Measurements from ENCODE around the gene CFAP298.
"Not testable (repeated sequence)": the region's sequence is repeated elsewhere in the genome, so short reads cannot be mapped to it uniquely, and the experiment has no call there.

The CFAP298 gene

GRCh38 chr21:32569261-32570230 is 42.6 kb downstream of the CFAP298 start:
- peaks cover 11% of the 10 kb centered on the region for H3K9me3 Mint-ChIP-seq
- H3K4me3 Mint-ChIP-seq: peak overlapping the region; percentile 64
- CTCF ChIA-PET: interaction anchor here (0.6 to 4.4 kb wide), 13 partner anchors 9 to 173 kb away, joined by 3 to 56 read pairs (median 4); no protein-coding TSS in a partner anchor
- peaks cover 35% of the 10 kb centered on the region for H3K27me3 Mint-ChIP-seq
- H3K27ac Mint-ChIP-seq: peak overlapping the region; percentile 64
- no peaks in the 10 kb centered on the region for H3K36me3 Mint-ChIP-seq
- H3K4me1 Mint-ChIP-seq: peaks cover 14% of the 10 kb centered on the region
- DNase-seq: peak; percentile 87

- H3K4me1 Mint-ChIP-seq: peaks cover 14% of the 10 kb centered on the region
- CTCF ChIA-PET: interaction anchor here (2.3 to 4.4 kb wide), 2 partner anchors 153 to 164 kb away, joined by 12 to 56 read pairs; no protein-coding TSS in a partner anchor
- DNase-seq: no peak
- no peaks in the 10 kb centered on the region for H3K36me3 Mint-ChIP-seq
- H3K27me3 Mint-ChIP-seq: peaks cover 26% of the 10 kb centered on the region
- peaks cover 14% of the 10 kb centered on the region for H3K9me3 Mint-ChIP-seq
- no peak overlapping the region for H3K27ac Mint-ChIP-seq
- H3K4me3 Mint-ChIP-seq: no peak overlapping the region
These were observed 44.6 kb downstream of the CFAP298 start for GRCh38 chr21:32567626-32568025.

GRCh38 chr21:32566741-32567389 is 45.3 kb downstream of the CFAP298 start:
- H3K27me3 Mint-ChIP-seq: peaks cover 22% of the 10 kb centered on the region
- peaks cover 14% of the 10 kb centered on the region for H3K9me3 Mint-ChIP-seq
- H3K4me3 Mint-ChIP-seq: no peak overlapping the region
- DNase-seq: no peak
- no peaks in the 10 kb centered on the region for H3K36me3 Mint-ChIP-seq
- H3K27ac Mint-ChIP-seq: no peak overlapping the region
- peaks cover 14% of the 10 kb centered on the region for H3K4me1 Mint-ChIP-seq
- CTCF ChIA-PET: interaction anchor here (4.4 kb wide), 1 partner anchor 163 kb away, joined by 56 read pairs; no protein-coding TSS in a partner anchor

GRCh38 chr21:32565856-32566465 is 46.2 kb downstream of the CFAP298 start:
- Mint-ChIP-seq H3K4me1 (peaks cover 14% of the 10 kb centered on the region), H3K9me3 (peaks cover 14% of the 10 kb centered on the region), H3K36me3 (no peaks in the 10 kb centered on the region), H3K4me3 (no peak overlapping the region), H3K27me3 (peaks cover 22% of the 10 kb centered on the region), H3K27ac (no peak overlapping the region)
- DNase-seq: no peak
- CTCF ChIA-PET: no interaction called here

- Mint-ChIP-seq H3K27ac (no peak overlapping the region), H3K27me3 (peaks cover 17% of the 10 kb centered on the region), H3K4me1 (no peaks in the 10 kb centered on the region), H3K9me3 (peaks cover 14% of the 10 kb centered on the region), H3K36me3 (no peaks in the 10 kb centered on the region), H3K4me3 (no peak overlapping the region)
- DNase-seq: no peak
- CTCF ChIA-PET: no interaction called here
These were observed 49.3 kb downstream of the CFAP298 start for GRCh38 chr21:32562915-32563314.

- CTCF ChIA-PET: no interaction called here
- no peak overlapping the region for H3K27ac Mint-ChIP-seq
- H3K36me3 Mint-ChIP-seq: no peaks in the 10 kb centered on the region
- no peaks in the 10 kb centered on the region for H3K4me1 Mint-ChIP-seq
- H3K27me3 Mint-ChIP-seq: peaks cover 12% of the 10 kb centered on the region
- no peak overlapping the region for H3K4me3 Mint-ChIP-seq
- DNase-seq: no peak
- peaks cover 14% of the 10 kb centered on the region for H3K9me3 Mint-ChIP-seq
These were observed 49.8 kb downstream of the CFAP298 start for GRCh38 chr21:32562426-32562825.

- H3K27me3 Mint-ChIP-seq, DNase-seq, H3K4me1 Mint-ChIP-seq, H3K4me3 Mint-ChIP-seq, H3K27ac Mint-ChIP-seq, H3K36me3 Mint-ChIP-seq: not testable (repeated sequence)
- H3K9me3 Mint-ChIP-seq: peaks cover 14% of the 10 kb centered on the region
- CTCF ChIA-PET: interaction anchor here (1.5 to 3.1 kb wide), 2 partner anchors 8 to 40 kb away, joined by 3 to 10 read pairs; no protein-coding TSS in a partner anchor
These were observed 50.7 kb downstream of the CFAP298 start for GRCh38 chr21:32561476-32561875.

GRCh38 chr21:32560896-32561295 is 51.3 kb downstream of the CFAP298 start:
- Mint-ChIP-seq H3K27me3 (peaks cover 8% of the 10 kb centered on the region), H3K36me3 (no peaks in the 10 kb centered on the region), H3K9me3 (peaks cover 14% of the 10 kb centered on the region), H3K4me1 (no peaks in the 10 kb centered on the region), H3K4me3 (no peak overlapping the region), H3K27ac (no peak overlapping the region)
- CTCF ChIA-PET: interaction anchor here (1.5 to 3.1 kb wide), 2 partner anchors 9 to 40 kb away, joined by 3 to 10 read pairs; no protein-coding TSS in a partner anchor
- DNase-seq: no peak

- H3K4me1 Mint-ChIP-seq: no peaks in the 10 kb centered on the region
- H3K27me3 Mint-ChIP-seq: peaks cover 4% of the 10 kb centered on the region
- no peak for DNase-seq
- no peak overlapping the region for H3K4me3 Mint-ChIP-seq
- CTCF ChIA-PET: interaction anchor here (3.1 kb wide), 1 partner anchor 11 kb away, joined by 10 read pairs; no protein-coding TSS in a partner anchor
- no peaks in the 10 kb centered on the region for H3K9me3 Mint-ChIP-seq
- H3K36me3 Mint-ChIP-seq: no peaks in the 10 kb centered on the region
- no peak overlapping the region for H3K27ac Mint-ChIP-seq
These were observed 53.1 kb downstream of the CFAP298 start for GRCh38 chr21:32559006-32559610.

GRCh38 chr21:32558106-32558505 is 54.1 kb downstream of the CFAP298 start:
- Mint-ChIP-seq H3K36me3 (no peaks in the 10 kb centered on the region), H3K27ac (no peak overlapping the region), H3K4me1 (no peaks in the 10 kb centered on the region), H3K27me3 (peaks cover 4% of the 10 kb centered on the region), H3K9me3 (no peaks in the 10 kb centered on the region), H3K4me3 (no peak overlapping the region)
- CTCF ChIA-PET: no interaction called here
- DNase-seq: no peak

- Mint-ChIP-seq H3K27ac (no peak overlapping the region), H3K9me3 (no peaks in the 10 kb centered on the region), H3K4me1 (no peaks in the 10 kb centered on the region), H3K27me3 (peaks cover 4% of the 10 kb centered on the region), H3K4me3 (no peak overlapping the region), H3K36me3 (no peaks in the 10 kb centered on the region)
- no peak for DNase-seq
- CTCF ChIA-PET: no interaction called here
These were observed 57.1 kb downstream of the CFAP298 start for GRCh38 chr21:32554832-32555638.

GRCh38 chr21:32549886-32550285 is 62.3 kb downstream of the CFAP298 start:
- Mint-ChIP-seq H3K4me3 (no peak overlapping the region), H3K4me1 (no peaks in the 10 kb centered on the region), H3K36me3 (no peaks in the 10 kb centered on the region), H3K9me3 (no peaks in the 10 kb centered on the region), H3K27me3 (no peaks in the 10 kb centered on the region), H3K27ac (no peak overlapping the region)
- CTCF ChIA-PET: no interaction called here
- DNase-seq: no peak

GRCh38 chr21:32549440-32549839 is 62.7 kb downstream of the CFAP298 start:
- H3K27ac Mint-ChIP-seq: no peak overlapping the region

More at GRCh38 chr21:32549440-32549839, 62.7 kb downstream of the CFAP298 start:
- DNase-seq: no peak
- CTCF ChIA-PET: no interaction called here
- H3K36me3 Mint-ChIP-seq: no peaks in the 10 kb centered on the region
- no peaks in the 10 kb centered on the region for H3K27me3 Mint-ChIP-seq
- no peak overlapping the region for H3K4me3 Mint-ChIP-seq
- no peaks in the 10 kb centered on the region for H3K9me3 Mint-ChIP-seq
- H3K4me1 Mint-ChIP-seq: no peaks in the 10 kb centered on the region
